HepG2 (cell line): ENCODE data around the gene GMFB. TPM values are rescaled to one million over a fixed set of nuclear protein-coding genes. Genes with fewer than 3 reads are reported as not detected.

Experiments
- ATAC-seq: fragments of 200-7000 bp; cut with Tn5 transposase; 3 replicates; pipeline ENCODE4 v1.9.1; 2020; ENCODE audit warnings: mild to moderate bottlenecking, moderate library complexity
- BruUV-seq: library from RNA; stranded (reverse); fragments of 400-500 nt; replicated peaks from 2 replicates; lab custom pipeline; 2021; lab: Mats Ljungman, UMichigan
- CTCF ChIA-PET: fragments of 300-600 bp; formaldehyde crosslinking; extraction: SDS; loops from one replicate; lab custom pipeline; 2021; ENCODE audit warnings: low total read pairs, inconsistent platforms, low intra/inter-chr PET ratio; lab: Yijun Ruan, JAX
- POLR2A ChIA-PET: fragments of 350-600 bp; sonication (Branson Sonifier 250); formaldehyde crosslinking; loops from one replicate; lab custom pipeline; 2020; ENCODE audit warnings: antibody characterized with exemption, inconsistent platforms; lab: Yijun Ruan, JAX
- DNase-seq: peaks from one replicate; pipeline ENCODE4 v3.0.0-alpha.2; 2015; ENCODE audit warnings: low spot score
- FAIRE-seq: peaks from 3 replicates; lab custom pipeline; 2011; peaks lifted over from hg19 to GRCh38; lab: Jason Lieb, UNC
- H2AFZ ChIP-seq: one replicate; pipeline ENCODE4 v1.6.1; 2011; ENCODE audit warnings: low read length, inconsistent platforms
- H3K27ac ChIP-seq: fragments of 300-600 bp; 3 replicates; pipeline ENCODE4 v1.8.0; 2011; ENCODE audit warnings: mixed run types, mild to moderate bottlenecking, mixed read lengths, low read length, inconsistent platforms; ENCODE audit not compliant: insufficient read depth; ENCODE audit errors: extremely low read length
- H3K27me3 ChIP-seq, 2 experiments: fragments of 200-600 bp in 1 of 2; 2 replicates in 1 of 2; 3 replicates in 1 of 2; pipeline versions ENCODE4 v1.6.0 to v1.8.0; 2011; ENCODE audit warnings: low read length in 2 of 2, mild to moderate bottlenecking in 2 of 2, moderate library complexity in 2 of 2, inconsistent platforms in 1 of 2; ENCODE audit not compliant: insufficient read depth in 2 of 2, control insufficient read depth in 1 of 2
- H3K36me3 ChIP-seq, 2 experiments: fragments of 200-600 bp in 1 of 2; replicated peaks in 1 of 2; 2 replicates in 1 of 2; 3 replicates in 1 of 2; pipeline versions ENCODE4 v1.5.1 to v1.8.0; 2011; ENCODE audit warnings: low read length in 2 of 2, inconsistent platforms in 1 of 2; ENCODE audit not compliant: insufficient read depth in 2 of 2, control insufficient read depth in 1 of 2
- H3K4me1 ChIP-seq: 2 replicates; pipeline ENCODE4 v1.5.1; 2012; ENCODE audit warnings: low read length, inconsistent platforms; ENCODE audit not compliant: insufficient read depth
- H3K4me2 ChIP-seq: 2 replicates; pipeline ENCODE4 v1.6.0; 2011; ENCODE audit warnings: low read depth, low read length, inconsistent platforms
- H3K4me3 ChIP-seq, 3 experiments: fragments of 200-600 bp in 1 of 3; sonication (generic), shearing (Covaris generic) in 1 of 3; replicated peaks in 1 of 3; 2 replicates each; pipeline ENCODE4 v1.5.1; 2011 to 2016; ENCODE audit warnings: low read length in 3 of 3, inconsistent platforms in 2 of 3, low read depth in 2 of 3, mild to moderate bottlenecking in 2 of 3, control low read depth in 1 of 3, mixed read lengths in 1 of 3; ENCODE audit not compliant: insufficient read depth in 1 of 3
- H3K79me2 ChIP-seq: one replicate; pipeline ENCODE4 v1.6.1; 2011; ENCODE audit warnings: low read length, inconsistent platforms; ENCODE audit not compliant: insufficient read depth
- H3K9ac ChIP-seq: 2 replicates; pipeline ENCODE4 v1.6.0; 2011; ENCODE audit warnings: mild to moderate bottlenecking, low read depth, low read length, inconsistent platforms; ENCODE audit not compliant: insufficient read depth
- H3K9me3 ChIP-seq: 2 replicates; pipeline ENCODE4 v1.5.1; 2012; ENCODE audit warnings: mild to moderate bottlenecking, low read length
- H4K20me1 ChIP-seq: 2 replicates; pipeline ENCODE4 v1.6.0; 2011; ENCODE audit warnings: inconsistent platforms, mild to moderate bottlenecking, low read length, moderate library complexity; ENCODE audit not compliant: insufficient read depth
- AHR ChIP-seq: IDR thresholded peaks from 2 replicates; pipeline ENCODE4 v1.6.1; 2018; ENCODE audit warnings: missing genetic modification reagents, missing compliant biosample characterization
- ARNT2 ChIP-seq: sonication (generic); formaldehyde crosslinking; IDR thresholded peaks from 2 replicates; pipeline ENCODE4 v1.8.0; 2022; ENCODE audit warnings: mild to moderate bottlenecking, low read depth, missing genetic modification reagents, moderate library complexity
- CEBPG ChIP-seq: IDR thresholded peaks from 2 replicates; pipeline ENCODE4 v1.6.1; 2016
- ETV5 ChIP-seq: IDR thresholded peaks from 2 replicates; pipeline ENCODE4 v1.6.1; 2018; ENCODE audit warnings: missing biosample characterization, missing genetic modification reagents, inconsistent platforms, borderline replicate concordance
- HOXA9 ChIP-seq: sonication (generic); formaldehyde crosslinking; IDR thresholded peaks from 2 replicates; pipeline ENCODE4 v1.8.1; 2022; ENCODE audit warnings: missing genetic modification reagents, mild to moderate bottlenecking, moderate library complexity, borderline replicate concordance
- KAT8 ChIP-seq: IDR thresholded peaks from 2 replicates; pipeline ENCODE4 v1.6.1; 2016; ENCODE audit warnings: missing genetic modification reagents, missing compliant biosample characterization
- KLF6 ChIP-seq: IDR thresholded peaks from 2 replicates; pipeline ENCODE4 v1.8.0; 2016; ENCODE audit warnings: missing biosample characterization, missing genetic modification reagents
- MXI1 ChIP-seq: IDR thresholded peaks from 3 replicates; pipeline ENCODE4 v1.6.1; 2012; ENCODE audit warnings: low read depth, low read length, inconsistent platforms, borderline replicate concordance
- PHF21A ChIP-seq: sonication (generic); formaldehyde crosslinking; IDR thresholded peaks from 2 replicates; pipeline ENCODE4 v1.5.0; 2020; ENCODE audit warnings: mild to moderate bottlenecking, missing genetic modification reagents
- RFXAP ChIP-seq: sonication (generic); formaldehyde crosslinking; IDR thresholded peaks from 2 replicates; pipeline ENCODE4 v1.4.0; 2020; ENCODE audit warnings: missing genetic modification reagents, borderline replicate concordance
- TGIF2 ChIP-seq: IDR thresholded peaks from 2 replicates; pipeline ENCODE4 v1.6.1; 2016; ENCODE audit warnings: control low read depth, missing compliant biosample characterization
- TRIM24 ChIP-seq: sonication (generic); formaldehyde crosslinking; IDR thresholded peaks from 2 replicates; pipeline ENCODE4 v1.8.0; 2022; ENCODE audit warnings: mild to moderate bottlenecking, missing genetic modification reagents
- ZBTB21 ChIP-seq: sonication (generic); formaldehyde crosslinking; IDR thresholded peaks from 2 replicates; pipeline ENCODE4 v1.4.0; 2020; ENCODE audit warnings: missing genetic modification reagents
- ZBTB8A ChIP-seq: sonication (generic); formaldehyde crosslinking; IDR thresholded peaks from 2 replicates; pipeline ENCODE4 v1.4.0; 2020; ENCODE audit warnings: mild to moderate bottlenecking, low read depth, missing genetic modification reagents, borderline replicate concordance
- ZFX ChIP-seq: sonication (generic); formaldehyde crosslinking; IDR thresholded peaks from 2 replicates; pipeline ENCODE4 v1.4.0; 2020; ENCODE audit warnings: mild to moderate bottlenecking, low read depth, missing genetic modification reagents, moderate library complexity
- ZKSCAN1 ChIP-seq: fragments of 150-350 bp; IDR thresholded peaks from 2 replicates; pipeline ENCODE4 v1.6.1; 2014; ENCODE audit warnings: low read length
- ZNF441 ChIP-seq: sonication (generic); formaldehyde crosslinking; IDR thresholded peaks from 2 replicates; pipeline ENCODE4 v1.7.0; 2021; ENCODE audit warnings: missing genetic modification reagents, borderline replicate concordance
- ZNF501 ChIP-seq: sonication (generic); formaldehyde crosslinking; IDR thresholded peaks from 2 replicates; pipeline ENCODE4 v1.5.1; 2020; ENCODE audit warnings: mild to moderate bottlenecking, moderate library complexity, missing genetic modification reagents
- ZZZ3 ChIP-seq: sonication (generic); formaldehyde crosslinking; IDR thresholded peaks from 2 replicates; pipeline ENCODE4 v1.4.0; 2020; ENCODE audit warnings: missing genetic modification reagents, mild to moderate bottlenecking, borderline replicate concordance
- WGBS: methylation state at CpG from one replicate; pipeline ENCODE4 v1.1.6; 2017; ENCODE audit warnings: low lambda C conversion rate; 5-methylcytosine and 5-hydroxymethylcytosine counted together
- in situ Hi-C: cut with HindIII; loops from 2 replicates; pipeline ENCODE4 v1.10.0; 2017; ENCODE audit warnings: low pct_unique_long_range_greater_than_20kb; ENCODE audit not compliant: extremely low pct_ligation_motif_present
- intact Hi-C: fragments of 100-400 bp; cut with micrococcal nuclease; formaldehyde crosslinking; loops from one replicate; pipeline ENCODE4 v1.10.0; 2022; ENCODE audit not compliant: unreplicated experiment
- polyA plus RNA-seq, 8 experiments: library from polyadenylated mRNA; depleted of rRNA in 3 of 8; stranded (reverse) in 7 of 8; unstranded in 1 of 8; fragments of >200 nt; fragmentation: Illumina TruSeq in 4 of 8; extraction: Trizol in 4 of 8; gene quantifications; 2 replicates each; pipeline versions ENCODE4 v1.2.1 to v1.2.3, GENCODE V29; 2011 to 2016; ENCODE audit warnings: low read depth in 4 of 8, missing spikeins in 1 of 8, mixed read lengths in 1 of 8; ENCODE audit not compliant: insufficient read depth in 1 of 8
- total RNA-seq, 5 experiments: library from RNA; depleted of rRNA; stranded (reverse); fragments of >200 nt; fragmentation: Illumina TruSeq; extraction: Trizol; gene quantifications; 2 replicates each; pipeline ENCODE4 v1.2.3, GENCODE V29; 2016; ENCODE audit warnings: low read depth in 1 of 5
- TF ChIP-seq, protein P1 (sequence below): sonication (generic); formaldehyde crosslinking; IDR thresholded peaks from 2 replicates; pipeline ENCODE4 v1.4.0; 2020; ENCODE audit warnings: mild to moderate bottlenecking, missing genetic modification reagents
- TF ChIP-seq, protein P2 (sequence below): sonication (generic); formaldehyde crosslinking; conservative IDR thresholded peaks from 2 replicates; pipeline ENCODE4 v1.8.1; 2023; ENCODE audit warnings: missing genetic modification reagents
- TF ChIP-seq, protein P3 (sequence below): sonication (generic); formaldehyde crosslinking; IDR thresholded peaks from 2 replicates; pipeline ENCODE4 v1.8.1; 2022; ENCODE audit warnings: low read depth, mild to moderate bottlenecking, missing genetic modification reagents

The GMFB gene
- total and polyA plus RNA-seq, 2 of the 13 experiments (the other 11 are each of a cell fraction or from before 2014, with no cell fraction given) = 17.3 to 68.2 TPM

DNA sequence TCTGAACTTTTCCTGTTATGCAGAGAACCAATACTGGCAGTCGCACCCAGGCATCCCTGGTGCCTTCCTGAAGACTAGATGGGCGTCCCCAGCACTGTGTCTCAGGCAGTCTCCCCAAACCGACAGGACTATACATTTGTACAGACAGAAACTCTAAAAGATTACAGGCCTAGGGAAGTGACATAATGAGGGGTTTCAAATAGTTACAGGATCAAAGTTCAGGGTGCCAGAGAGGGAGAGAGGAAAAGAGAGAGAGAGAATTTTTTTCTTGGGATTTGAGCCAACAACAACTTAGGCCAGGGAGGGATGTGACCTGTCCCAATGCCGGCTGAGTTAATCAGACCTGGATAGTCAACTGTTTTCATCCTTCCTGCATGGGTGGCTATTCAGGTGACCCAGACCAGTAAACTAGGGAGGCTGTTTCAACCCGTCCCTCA lies 9.3 kb upstream of the GMFB start:
- FAIRE-seq (peak; percentile 50), ATAC-seq (peak; percentile 78), DNase-seq (peak; percentile 78)
- Histone ChIP-seq H2AFZ (peak overlapping the region; percentile 48), H3K4me1 (peaks cover 75% of the 10 kb centered on the region), H3K27ac (peak overlapping the region; percentile 77), H3K36me3 (no peaks in the 10 kb centered on the region), H3K9me3 (no peaks in the 10 kb centered on the region), H3K27me3 (no peaks in the 10 kb centered on the region), H3K79me2 (no peaks in the 10 kb centered on the region), H3K4me3 (peak overlapping the region; percentile 51 to 71 (median 69)), H3K4me2 (peak overlapping the region; percentile 97), H3K9ac (peak overlapping the region; percentile 81), H4K20me1 (no peaks in the 10 kb centered on the region)
- BruUV-seq = no TSS peak
- in situ Hi-C loops = no loop called here
- WGBS = 0% methylated on average over 5 of the region's 5 CpGs
- intact Hi-C loops = loop anchor here (1.0 to 5.0 kb wide), 2 partner anchors 9 to 309 kb away; no protein-coding TSS in a partner anchor
- CTCF ChIA-PET = no interaction called here
- POLR2A ChIA-PET = interaction anchor here (1.9 to 2.1 kb wide), 2 partner anchors 11 to 131 kb away, joined by 9 to 10 read pairs; partner anchors contain the start of gene CGRRF1
- TF ChIP-seq ETV5 (CRISPR knock-in tag) = no peak; the same call in 1 of the 2 replicates
- no peak for TF ChIP-seq KLF6 (CRISPR knock-in tag)
- no peak for TF ChIP-seq RFXAP (CRISPR knock-in tag)
- peak; percentile 56 for TF ChIP-seq ARNT2
- TF ChIP-seq, protein P1, sequence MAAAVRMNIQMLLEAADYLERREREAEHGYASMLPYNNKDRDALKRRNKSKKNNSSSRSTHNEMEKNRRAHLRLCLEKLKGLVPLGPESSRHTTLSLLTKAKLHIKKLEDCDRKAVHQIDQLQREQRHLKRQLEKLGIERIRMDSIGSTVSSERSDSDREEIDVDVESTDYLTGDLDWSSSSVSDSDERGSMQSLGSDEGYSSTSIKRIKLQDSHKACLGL = no peak
- peak; percentile 38 for TF ChIP-seq CEBPG (CRISPR knock-in tag)
- no peak for TF ChIP-seq HOXA9 (CRISPR knock-in tag)
- no peak for TF ChIP-seq ZBTB8A (CRISPR knock-in tag)
- no peak for TF ChIP-seq AHR (CRISPR knock-in tag)
- TF ChIP-seq ZBTB21 (CRISPR knock-in tag) = no peak
- TF ChIP-seq PHF21A (CRISPR knock-in tag) = peak; percentile 71; the same call in 1 of the 2 replicates
- peak; percentile 55; the same call in 1 of the 2 replicates for TF ChIP-seq KAT8
- TF ChIP-seq, protein P2, sequence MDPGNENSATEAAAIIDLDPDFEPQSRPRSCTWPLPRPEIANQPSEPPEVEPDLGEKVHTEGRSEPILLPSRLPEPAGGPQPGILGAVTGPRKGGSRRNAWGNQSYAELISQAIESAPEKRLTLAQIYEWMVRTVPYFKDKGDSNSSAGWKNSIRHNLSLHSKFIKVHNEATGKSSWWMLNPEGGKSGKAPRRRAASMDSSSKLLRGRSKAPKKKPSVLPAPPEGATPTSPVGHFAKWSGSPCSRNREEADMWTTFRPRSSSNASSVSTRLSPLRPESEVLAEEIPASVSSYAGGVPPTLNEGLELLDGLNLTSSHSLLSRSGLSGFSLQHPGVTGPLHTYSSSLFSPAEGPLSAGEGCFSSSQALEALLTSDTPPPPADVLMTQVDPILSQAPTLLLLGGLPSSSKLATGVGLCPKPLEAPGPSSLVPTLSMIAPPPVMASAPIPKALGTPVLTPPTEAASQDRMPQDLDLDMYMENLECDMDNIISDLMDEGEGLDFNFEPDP (CRISPR knock-in tag) = no peak
- no peak for TF ChIP-seq ZZZ3
- TF ChIP-seq TRIM24 (CRISPR knock-in tag) = no peak
- TF ChIP-seq ZNF501 (CRISPR knock-in tag) = 0 out of 2 replicates have a peak, but pooled peaks have one; percentile 29
- no peak for TF ChIP-seq MXI1
- no peak; the same call in 1 of the 2 replicates for TF ChIP-seq TGIF2
- peak; percentile 54 for TF ChIP-seq ZFX (CRISPR knock-in tag)
- TF ChIP-seq, protein P3, sequence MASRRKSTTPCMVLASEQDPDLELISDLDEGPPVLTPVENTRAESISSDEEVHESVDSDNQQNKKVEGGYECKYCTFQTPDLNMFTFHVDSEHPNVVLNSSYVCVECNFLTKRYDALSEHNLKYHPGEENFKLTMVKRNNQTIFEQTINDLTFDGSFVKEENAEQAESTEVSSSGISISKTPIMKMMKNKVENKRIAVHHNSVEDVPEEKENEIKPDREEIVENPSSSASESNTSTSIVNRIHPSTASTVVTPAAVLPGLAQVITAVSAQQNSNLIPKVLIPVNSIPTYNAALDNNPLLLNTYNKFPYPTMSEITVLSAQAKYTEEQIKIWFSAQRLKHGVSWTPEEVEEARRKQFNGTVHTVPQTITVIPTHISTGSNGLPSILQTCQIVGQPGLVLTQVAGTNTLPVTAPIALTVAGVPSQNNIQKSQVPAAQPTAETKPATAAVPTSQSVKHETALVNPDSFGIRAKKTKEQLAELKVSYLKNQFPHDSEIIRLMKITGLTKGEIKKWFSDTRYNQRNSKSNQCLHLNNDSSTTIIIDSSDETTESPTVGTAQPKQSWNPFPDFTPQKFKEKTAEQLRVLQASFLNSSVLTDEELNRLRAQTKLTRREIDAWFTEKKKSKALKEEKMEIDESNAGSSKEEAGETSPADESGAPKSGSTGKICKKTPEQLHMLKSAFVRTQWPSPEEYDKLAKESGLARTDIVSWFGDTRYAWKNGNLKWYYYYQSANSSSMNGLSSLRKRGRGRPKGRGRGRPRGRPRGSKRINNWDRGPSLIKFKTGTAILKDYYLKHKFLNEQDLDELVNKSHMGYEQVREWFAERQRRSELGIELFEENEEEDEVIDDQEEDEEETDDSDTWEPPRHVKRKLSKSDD (CRISPR knock-in tag) = no peak
- TF ChIP-seq ZKSCAN1 = no peak
- TF ChIP-seq ZNF441 (CRISPR knock-in tag) = 0 out of 2 replicates have a peak, but pooled peaks have one; percentile 23
